GM19467 (cell line): Measurements from ENCODE around the gene NGEF.
"Not testable (repeated sequence)": the region's sequence is repeated elsewhere in the genome, so short reads cannot be mapped to it uniquely, and the experiment has no call there.

Experiments used
- ATAC-seq: cut with Tn5 transposase; IDR thresholded peaks from one replicate; pipeline ENCODE4 v1.9.1; 2021; ENCODE audit warnings: mild to moderate bottlenecking, moderate library complexity; ENCODE audit not compliant: unreplicated experiment

NGEF gene

DNA sequence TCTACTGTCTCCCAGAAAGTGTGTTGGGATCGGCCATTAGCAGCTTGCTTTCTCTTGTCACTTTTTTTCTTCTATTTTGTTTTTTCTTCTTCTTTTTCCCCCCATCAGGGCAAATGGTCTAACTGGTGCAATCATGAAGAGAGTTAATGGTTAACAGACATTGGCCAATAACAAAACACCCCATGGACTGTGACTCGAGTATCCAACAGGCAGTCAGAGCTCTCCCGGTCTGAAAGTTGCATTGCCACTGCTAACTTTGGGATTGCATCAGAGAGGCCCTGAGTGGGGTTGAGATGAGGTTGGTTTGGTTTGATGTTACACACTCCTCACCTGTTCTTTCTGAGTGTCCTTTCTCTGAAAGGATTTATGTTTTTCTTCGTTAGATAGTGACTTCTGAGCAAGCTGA, 155.9 kb downstream of the NGEF start:
- no peak for ATAC-seq

DNA sequence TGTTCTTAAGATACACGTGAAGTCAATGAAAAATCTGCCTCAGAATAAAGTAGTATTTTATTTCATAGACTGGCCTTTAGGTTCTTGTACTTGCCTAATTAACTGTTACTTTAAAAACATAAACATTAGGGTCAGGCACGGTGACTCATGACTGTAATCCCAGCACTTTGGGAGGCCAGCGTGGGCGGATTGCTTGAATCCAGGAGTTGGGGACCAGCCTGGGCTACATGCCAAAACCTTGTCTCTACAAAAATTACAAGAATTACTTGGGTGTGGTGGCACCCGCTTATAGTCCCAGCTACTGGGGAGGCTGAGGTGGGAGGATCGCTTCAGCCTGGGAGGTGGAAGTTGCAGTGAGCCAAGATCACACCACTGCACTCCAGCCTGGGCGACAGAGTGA, 159.0 kb downstream of the NGEF start:
- ATAC-seq: no peak

DNA sequence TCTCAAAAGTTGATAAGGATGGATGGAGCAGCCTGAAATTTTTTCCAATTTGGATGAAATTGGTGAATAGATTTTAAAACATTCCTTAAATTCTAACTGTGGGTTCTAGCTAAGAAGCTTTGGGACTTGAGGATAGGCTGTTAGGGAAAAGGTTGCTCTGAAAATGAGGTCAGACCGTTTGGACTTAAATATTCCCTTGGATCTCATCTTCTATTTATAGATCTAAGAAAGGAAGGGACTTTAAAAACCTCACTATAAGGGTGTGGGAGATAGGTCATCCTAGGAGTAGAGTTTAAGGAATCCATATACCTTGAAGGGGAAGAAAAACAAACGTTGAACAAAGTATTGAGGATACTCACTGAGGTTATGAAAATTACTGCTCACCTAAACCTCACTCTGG, 160.4 kb downstream of the NGEF start:
- no peak for ATAC-seq

DNA sequence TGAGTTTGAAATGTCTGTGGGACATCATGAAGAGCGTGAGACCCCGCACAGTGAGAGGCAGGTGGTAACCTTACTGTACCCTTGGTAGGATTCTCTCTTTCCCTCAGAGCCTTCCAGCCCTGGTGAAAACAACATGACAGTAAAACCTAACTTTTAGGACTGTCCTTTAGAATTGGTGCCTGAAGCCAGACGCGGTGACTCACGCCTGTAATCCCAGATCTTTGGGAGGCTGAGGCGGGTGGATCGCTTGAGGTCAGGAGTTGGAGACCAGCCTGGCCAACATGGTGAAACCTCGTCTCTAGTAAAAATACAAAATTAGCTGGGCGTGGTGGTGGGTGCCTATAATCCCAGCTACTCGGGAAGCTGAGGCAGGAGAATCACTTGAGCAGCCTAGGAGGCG, 161.0 kb downstream of the NGEF start:
- ATAC-seq: not testable (repeated sequence)

DNA sequence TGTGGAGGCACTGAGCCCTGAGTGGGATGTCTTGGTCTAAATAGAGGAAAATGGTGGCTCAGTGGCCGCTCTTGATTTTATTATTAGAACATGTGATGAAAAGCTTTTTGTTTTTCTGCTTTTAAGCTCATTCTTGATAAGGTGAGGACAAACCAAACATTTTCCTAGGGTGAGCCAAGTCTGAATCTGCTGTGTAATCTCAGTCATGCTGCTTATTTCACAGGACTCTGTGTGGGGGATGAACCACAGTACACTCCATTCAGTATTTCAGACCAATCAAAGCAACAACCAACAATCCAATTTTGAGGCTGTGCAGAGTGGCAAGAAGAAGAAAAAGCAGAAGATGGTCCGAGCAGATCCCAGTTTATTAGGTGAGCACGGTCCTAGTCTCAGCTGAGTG, 163.0 kb downstream of the NGEF start:
- no peak for ATAC-seq

DNA sequence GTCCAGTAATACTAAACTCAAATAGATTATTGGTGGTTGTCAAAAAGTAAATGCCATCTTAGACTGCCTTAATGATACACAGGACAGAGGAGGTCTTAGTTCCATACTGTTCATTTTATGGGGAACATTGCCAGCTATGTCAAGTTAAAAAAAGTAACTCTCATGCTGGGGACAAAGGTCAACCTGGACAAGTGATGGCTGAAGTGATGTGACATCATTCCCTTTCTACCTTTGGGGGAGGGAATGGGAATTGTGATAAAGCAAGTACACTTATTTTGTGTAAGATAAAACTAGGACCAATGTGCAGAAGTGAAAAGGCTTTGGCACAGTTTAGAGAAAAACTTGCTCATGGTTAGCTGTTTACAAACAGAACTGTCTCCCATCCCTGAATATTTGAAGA, 167.0 kb downstream of the NGEF start:
- no peak for ATAC-seq

DNA sequence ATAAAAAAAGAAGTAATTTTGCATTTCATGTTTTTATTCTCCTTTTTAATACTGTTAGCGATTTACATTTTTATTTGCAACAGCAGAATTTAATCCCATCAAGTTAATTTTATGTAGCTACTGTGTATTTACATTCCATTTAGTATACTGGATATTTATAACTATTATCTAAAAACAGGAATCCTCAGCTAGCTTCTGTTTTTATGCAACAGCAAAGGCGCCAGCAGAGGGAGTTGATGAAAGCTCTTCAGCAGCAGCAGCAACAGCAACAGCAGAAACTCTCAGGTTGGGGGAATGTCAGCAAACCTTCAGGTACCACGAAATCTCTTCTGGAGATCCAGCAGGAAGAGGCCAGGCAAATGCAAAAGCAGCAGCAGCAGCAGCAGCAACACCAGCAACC, 169.2 kb downstream of the NGEF start:
- no peak for ATAC-seq

DNA sequence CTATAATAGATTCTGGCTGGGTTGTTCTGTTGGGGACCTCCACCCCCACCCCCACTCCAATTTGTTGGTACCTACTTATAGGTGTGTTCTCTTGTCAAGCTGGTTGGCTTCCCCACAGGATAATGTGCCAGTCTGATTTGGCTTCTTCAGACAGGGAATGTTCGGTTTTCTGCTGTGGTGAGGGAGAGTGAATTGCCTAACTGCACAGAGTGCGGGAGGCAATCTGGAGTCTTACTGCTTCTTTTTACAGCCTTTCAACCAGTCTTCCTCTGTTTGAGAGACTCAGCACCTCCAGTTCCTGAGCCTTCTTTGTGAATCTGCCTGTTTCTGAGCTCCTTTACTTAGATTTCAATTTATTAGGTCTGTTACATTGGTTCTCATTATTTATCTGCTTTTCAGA, 170.4 kb downstream of the NGEF start:
- no peak for ATAC-seq

DNA sequence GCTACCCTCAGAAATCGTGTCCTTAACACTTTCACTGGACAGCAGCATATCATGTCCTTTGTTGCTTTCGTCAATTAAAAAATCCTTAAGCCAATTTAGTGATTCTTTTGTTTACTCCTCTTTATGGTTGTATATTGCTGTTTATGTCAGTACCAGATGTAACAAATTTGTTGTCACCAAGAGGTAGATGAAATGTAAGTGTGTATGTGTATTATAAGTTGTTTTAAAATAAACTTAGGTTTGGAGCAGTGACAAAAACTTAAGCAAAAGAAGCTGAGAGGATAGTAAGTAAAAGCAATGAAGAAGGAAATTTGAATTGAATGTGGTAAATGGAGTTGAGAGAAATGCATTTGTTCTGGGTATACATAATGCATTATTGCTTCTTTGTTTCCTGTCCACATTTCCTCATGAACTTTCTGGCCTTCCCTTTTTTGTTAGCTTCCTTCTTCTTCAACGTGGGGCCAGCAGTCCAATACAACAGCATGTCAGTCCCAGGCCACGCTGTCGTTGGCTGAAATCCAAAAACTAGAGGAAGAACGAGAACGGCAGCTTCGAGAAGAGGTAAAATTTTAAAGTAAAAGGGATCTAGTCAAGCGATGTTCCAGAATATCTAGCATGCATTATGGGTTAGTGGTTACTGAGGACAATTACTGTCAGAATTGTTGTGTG, 173.5 kb downstream of the NGEF start:
- no peak for ATAC-seq

DNA sequence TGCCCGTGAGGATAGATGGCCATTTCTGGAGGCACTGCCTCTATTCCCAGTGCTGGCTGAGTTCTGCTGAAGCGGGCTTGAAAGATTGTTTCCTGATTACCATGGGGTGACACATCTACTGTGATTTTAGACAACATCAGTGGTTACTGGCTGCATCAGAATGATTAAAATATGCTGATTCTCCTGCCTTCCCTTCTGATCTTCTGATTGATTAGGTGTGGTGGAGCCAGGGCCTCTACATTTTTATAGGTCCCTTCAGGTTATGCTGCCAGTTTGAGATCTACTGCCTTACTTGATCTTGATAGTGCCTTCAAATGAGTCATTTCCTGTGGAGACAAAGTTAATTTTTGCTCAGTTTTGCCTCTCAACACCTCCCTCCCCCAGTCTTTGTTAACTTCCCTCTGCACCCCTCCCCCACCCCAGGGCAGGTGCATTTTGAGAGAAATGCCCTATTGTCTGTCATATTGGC, 174.6 kb downstream of the NGEF start:
- ATAC-seq: peak; percentile 64

DNA sequence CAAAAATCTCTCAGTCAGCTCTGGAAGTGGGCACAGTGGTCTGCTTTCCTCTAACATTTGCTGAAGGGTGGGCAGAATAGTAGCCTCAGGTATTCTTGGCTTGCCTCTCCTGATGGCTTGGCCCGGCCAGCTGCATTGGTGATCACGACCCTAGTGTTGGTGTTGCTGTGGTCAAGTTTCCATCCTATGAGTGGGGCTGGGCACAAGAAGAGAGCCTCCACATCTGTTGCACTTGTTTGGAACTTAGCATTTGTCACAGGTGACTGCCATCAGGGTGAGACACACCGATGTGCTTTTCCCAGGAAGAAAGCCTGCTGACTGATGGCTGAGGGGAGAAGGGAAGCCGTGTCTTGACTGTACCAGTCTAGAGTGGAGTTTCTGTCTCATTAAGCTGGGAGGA, 176.1 kb downstream of the NGEF start:
- no peak for ATAC-seq

DNA sequence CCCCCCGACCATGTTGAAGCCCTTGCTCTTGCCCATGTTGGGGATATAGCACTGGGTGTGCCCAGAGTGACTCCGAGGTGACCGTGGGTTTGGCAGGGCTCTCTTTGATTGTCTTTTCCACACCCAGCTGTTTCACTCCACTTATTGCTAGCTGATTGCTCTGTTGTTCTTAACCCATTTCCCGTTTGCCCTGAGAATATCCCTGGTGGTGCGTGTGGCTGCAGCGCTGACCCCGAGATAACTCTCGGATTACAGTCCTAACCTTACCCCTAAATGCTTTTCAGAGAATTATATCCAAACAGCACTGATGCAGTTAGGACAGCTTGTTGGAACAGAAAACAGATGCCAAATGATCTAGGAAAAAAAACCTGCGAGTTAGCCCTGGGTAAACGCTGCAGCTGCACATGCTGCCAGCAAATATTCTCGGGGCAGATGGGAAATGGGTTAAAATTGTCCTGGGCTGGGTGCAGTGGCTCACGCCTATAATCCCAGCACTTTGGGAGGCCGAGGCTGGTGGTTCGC, 177.3 kb downstream of the NGEF start:
- ATAC-seq: no peak

DNA sequence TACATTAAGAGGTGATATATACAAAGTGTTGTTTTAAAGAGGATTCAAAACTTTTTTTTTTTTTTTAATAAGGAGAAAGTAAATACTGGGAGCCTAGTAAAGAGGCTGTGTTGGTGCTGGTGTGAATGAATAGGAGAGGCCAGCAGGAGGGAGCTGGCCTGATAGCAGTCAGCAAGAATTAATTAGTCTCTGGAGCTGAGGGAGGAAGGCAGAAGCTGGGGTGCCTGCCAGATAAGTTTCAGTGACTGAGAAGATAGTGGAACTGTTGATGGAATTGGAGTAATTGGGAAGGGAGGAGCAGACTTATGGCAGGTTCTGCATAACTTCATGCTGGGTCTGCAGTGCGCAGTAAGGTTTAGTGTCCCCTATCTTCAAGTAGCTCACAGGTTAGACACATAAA, 179.2 kb downstream of the NGEF start:
- no peak for ATAC-seq

DNA sequence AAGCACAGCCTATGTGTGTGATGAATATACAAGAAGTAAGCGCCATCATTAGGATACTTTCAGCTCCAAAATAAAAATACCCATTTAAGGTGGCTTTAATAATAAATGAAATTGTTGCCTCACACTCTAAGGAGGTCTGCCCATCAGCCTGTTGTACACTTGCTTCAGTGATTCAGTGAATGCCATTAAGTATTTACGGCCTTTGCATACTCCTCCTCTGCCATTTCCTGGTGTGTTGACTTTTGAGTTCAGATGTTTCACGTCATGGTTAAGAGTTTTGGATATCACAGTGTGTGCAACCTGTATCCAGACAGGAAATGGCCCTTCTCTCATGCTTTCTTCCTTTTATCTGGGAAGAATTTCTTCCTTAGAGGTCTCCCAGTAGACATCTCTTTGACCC, 181.6 kb downstream of the NGEF start:
- no peak for ATAC-seq

DNA sequence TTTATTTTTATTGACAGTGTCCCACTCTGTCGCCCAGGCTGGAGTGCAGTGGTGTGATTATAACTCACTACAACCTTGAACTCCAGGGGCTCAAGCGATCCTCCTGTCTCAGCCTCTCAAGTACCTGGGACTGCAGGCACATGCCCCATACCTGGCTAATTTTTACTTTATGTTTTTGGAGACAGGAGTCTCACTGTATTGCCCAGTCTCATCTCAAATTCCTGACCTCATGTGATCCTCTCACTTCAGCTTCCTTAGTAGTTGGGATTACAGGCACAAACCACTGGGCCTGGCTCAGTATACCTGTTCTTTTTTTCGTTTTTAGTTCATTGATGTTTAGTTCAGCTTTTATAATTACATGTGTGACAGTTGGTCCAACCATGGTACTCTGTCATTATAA, 183.1 kb downstream of the NGEF start:
- ATAC-seq: no peak
